Measurements from ENCODE around the gene DLL3.
"Not testable (repeated sequence)": the region's sequence is repeated elsewhere in the genome, so short reads cannot be mapped to it uniquely, and the experiment has no call there.

Gene DLL3

DNA sequence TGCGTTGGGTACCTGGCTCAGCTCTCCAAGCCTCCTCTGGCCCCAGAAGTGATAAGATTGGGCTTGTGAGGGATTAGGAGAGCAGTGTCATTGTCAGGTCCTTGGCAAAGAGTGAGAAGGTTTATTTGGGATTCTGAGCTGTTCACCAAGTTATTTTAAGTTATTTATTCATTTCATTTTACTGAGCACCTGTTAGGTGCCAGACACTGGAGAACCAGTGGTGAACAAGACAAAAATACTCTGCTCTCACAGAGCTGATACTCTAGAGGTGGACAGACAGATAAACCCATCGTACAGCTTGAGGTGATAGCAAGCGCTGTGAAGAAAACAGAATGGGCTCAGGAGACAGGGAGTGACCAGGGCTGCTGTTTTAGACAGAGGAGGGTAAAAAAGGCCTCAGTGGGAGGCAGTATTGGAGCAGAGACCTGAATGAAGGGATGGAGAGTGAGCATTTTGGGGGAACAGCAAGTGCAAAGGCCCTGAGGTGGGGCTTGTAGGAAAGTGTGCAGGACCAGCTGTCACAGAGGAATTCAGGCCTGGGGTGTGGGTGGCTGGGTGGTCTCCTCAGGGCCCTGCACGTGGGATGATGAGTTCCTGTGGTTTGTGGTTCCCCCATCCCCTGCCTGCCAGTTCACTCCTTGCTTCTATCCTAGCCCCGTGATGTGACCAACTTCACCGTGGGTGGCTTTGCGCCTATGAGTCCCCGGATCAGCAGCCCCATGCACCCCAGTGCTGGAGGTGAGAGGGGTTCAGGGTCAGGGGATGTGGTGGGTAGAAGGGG, 26.8 kb upstream of the DLL3 start:
- H3K9me3 ChIP-seq (ENCODE audit: control insufficient read depth, low read length) = no peaks in the 10 kb centered on the region
- WGBS, 2 experiments (ENCODE audit: insufficient coverage in 2 of 2) = 97 to 100% methylated on average over 2 to 6 of the region's 8 CpGs
- H3K4me3 ChIP-seq (ENCODE audit: extremely low read depth, insufficient read depth, low read length, poor library complexity, severe bottlenecking) = no peak overlapping the region
- H3K27ac ChIP-seq (ENCODE audit: low read depth, low read length, severe bottlenecking) = no peak overlapping the region
- peaks cover 94% of the 10 kb centered on the region for H3K36me3 ChIP-seq (ENCODE audit: control insufficient read depth, insufficient read depth, low read length)
- no peaks in the 10 kb centered on the region for H3K4me1 ChIP-seq (ENCODE audit: control insufficient read depth, insufficient read depth, low read length, poor library complexity, severe bottlenecking)

DNA sequence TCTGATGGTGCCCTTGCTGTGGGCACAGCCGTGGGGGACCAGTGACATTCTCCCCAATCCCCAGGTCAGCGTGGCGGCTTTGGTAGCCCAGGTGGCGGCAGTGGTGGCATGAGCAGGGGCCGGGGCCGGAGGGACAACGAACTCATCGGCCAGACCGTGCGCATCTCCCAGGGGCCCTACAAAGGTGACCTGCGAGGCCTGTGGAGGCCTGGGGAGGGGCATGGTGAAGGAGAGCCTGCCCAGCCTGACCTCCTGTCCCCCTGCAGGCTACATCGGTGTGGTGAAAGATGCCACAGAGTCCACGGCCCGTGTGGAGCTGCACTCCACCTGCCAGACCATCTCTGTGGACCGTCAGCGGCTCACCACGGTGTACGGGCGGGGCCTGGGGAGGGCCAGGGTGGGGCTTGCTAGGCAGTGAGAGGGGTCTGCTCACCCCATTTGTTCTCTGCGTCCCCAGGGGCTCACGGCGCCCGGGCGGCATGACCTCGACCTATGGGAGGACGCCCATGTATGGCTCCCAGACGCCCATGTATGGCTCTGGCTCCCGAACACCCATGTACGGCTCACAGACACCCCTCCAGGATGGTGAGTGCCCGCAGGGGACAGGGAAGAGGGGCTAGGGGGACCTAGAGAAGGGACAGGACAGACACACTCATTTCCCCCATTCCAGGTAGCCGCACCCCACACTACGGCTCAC, 25.9 kb upstream of the DLL3 start:
- 92 to 97% methylated on average over 22 to 29 of the region's 32 CpGs for WGBS, 2 experiments (ENCODE audit: insufficient coverage in 2 of 2)
- H3K27ac ChIP-seq (ENCODE audit: low read depth, low read length, severe bottlenecking) = no peak overlapping the region
- H3K36me3 ChIP-seq (ENCODE audit: control insufficient read depth, insufficient read depth, low read length) = peaks cover 88% of the 10 kb centered on the region
- no peaks in the 10 kb centered on the region for H3K9me3 ChIP-seq (ENCODE audit: control insufficient read depth, low read length)
- H3K4me3 ChIP-seq (ENCODE audit: extremely low read depth, insufficient read depth, low read length, poor library complexity, severe bottlenecking) = no peak overlapping the region
- H3K4me1 ChIP-seq (ENCODE audit: control insufficient read depth, insufficient read depth, low read length, poor library complexity, severe bottlenecking) = no peaks in the 10 kb centered on the region

DNA sequence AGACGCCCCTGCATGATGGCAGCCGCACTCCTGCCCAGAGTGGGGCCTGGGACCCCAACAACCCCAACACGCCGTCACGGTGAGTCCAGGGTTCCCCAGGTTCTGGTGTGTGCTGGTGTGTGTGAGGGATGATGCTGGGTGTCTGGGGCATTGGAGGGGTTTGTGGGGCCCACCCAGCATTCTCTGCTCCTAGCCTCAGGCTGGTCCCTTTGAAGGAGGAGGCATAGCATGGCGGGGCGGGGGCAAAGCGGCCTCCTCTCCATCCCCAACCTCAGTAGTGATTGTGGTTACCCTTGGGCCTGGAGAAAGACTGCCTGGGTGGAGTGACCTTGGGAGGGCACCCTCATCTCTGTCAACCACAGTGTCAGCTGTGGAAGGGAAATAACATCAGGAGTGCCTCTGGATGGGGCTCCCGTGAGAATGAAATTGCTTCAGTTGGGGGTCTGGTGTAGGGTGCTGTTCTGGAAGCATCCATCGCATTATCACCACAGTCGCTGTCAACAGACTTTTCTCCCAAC, 25.2 kb upstream of the DLL3 start:
- WGBS, 2 experiments (ENCODE audit: insufficient coverage in 2 of 2) = 90 to 100% methylated on average over 3 to 8 of the region's 11 CpGs
- Histone ChIP-seq H3K36me3 (ENCODE audit: control insufficient read depth, insufficient read depth, low read length) (peaks cover 81% of the 10 kb centered on the region), H3K4me3 (ENCODE audit: extremely low read depth, insufficient read depth, low read length, poor library complexity, severe bottlenecking) (no peak overlapping the region), H3K4me1 (ENCODE audit: control insufficient read depth, insufficient read depth, low read length, poor library complexity, severe bottlenecking) (no peaks in the 10 kb centered on the region), H3K27ac (ENCODE audit: low read depth, low read length, severe bottlenecking) (no peak overlapping the region), H3K9me3 (ENCODE audit: control insufficient read depth, low read length) (no peaks in the 10 kb centered on the region)

DNA sequence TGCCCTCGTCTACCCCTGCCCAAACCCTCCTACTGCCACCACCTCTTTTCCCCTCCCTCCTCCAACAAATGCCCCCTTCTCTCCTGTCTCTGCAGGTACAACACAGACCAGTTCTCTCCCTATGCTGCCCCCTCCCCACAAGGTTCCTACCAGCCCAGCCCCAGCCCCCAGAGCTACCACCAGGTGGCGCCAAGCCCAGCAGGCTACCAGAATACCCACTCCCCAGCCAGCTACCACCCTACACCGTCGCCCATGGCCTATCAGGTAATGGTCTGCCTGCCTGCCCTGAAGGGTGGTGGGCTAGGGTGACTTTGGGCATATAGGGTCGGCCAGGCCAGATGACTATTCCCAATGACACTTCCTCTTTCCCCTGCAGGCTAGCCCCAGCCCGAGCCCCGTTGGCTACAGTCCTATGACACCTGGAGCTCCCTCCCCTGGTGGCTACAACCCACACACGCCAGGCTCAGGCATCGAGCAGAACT, 24.6 kb upstream of the DLL3 start:
- Histone ChIP-seq H3K4me3 (ENCODE audit: extremely low read depth, insufficient read depth, low read length, poor library complexity, severe bottlenecking) (no peak overlapping the region), H3K9me3 (ENCODE audit: control insufficient read depth, low read length) (no peaks in the 10 kb centered on the region), H3K36me3 (ENCODE audit: control insufficient read depth, insufficient read depth, low read length) (peaks cover 75% of the 10 kb centered on the region), H3K4me1 (ENCODE audit: control insufficient read depth, insufficient read depth, low read length, poor library complexity, severe bottlenecking) (no peaks in the 10 kb centered on the region), H3K27ac (ENCODE audit: low read depth, low read length, severe bottlenecking) (no peak overlapping the region)
- 68 to 69% methylated on average over 7 to 9 of the region's 9 CpGs for WGBS, 2 experiments (ENCODE audit: insufficient coverage in 2 of 2)

DNA sequence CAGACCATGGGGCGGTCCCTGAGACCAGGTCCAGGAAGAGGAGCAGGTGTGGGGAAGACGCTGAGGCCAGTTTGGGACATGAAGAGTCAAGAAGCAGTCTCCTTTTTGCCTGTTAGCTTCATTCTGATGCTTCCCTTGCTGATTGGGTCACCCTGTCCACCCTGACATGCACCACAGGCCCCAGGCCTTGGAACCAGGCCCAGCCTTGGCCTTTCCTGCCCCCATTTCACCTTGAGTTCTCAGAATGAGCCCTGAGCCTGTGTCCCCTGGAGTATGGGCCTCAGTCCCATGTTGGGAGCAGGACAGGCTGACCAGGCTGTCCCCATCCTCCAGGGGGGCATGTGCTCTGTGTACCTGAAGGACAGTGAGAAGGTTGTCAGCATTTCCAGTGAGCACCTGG, 23.0 kb upstream of the DLL3 start:
- peaks cover 3% of the 10 kb centered on the region for H3K4me1 ChIP-seq (ENCODE audit: control insufficient read depth, insufficient read depth, low read length, poor library complexity, severe bottlenecking)
- WGBS, 2 experiments (ENCODE audit: insufficient coverage in 2 of 2) = 92 to 93% methylated on average over 2 of the region's 2 CpGs
- H3K4me3 ChIP-seq (ENCODE audit: extremely low read depth, insufficient read depth, low read length, poor library complexity, severe bottlenecking) = no peak overlapping the region
- peaks cover 59% of the 10 kb centered on the region for H3K36me3 ChIP-seq (ENCODE audit: control insufficient read depth, insufficient read depth, low read length)
- no peak overlapping the region for H3K27ac ChIP-seq (ENCODE audit: low read depth, low read length, severe bottlenecking)
- no peaks in the 10 kb centered on the region for H3K9me3 ChIP-seq (ENCODE audit: control insufficient read depth, low read length)

DNA sequence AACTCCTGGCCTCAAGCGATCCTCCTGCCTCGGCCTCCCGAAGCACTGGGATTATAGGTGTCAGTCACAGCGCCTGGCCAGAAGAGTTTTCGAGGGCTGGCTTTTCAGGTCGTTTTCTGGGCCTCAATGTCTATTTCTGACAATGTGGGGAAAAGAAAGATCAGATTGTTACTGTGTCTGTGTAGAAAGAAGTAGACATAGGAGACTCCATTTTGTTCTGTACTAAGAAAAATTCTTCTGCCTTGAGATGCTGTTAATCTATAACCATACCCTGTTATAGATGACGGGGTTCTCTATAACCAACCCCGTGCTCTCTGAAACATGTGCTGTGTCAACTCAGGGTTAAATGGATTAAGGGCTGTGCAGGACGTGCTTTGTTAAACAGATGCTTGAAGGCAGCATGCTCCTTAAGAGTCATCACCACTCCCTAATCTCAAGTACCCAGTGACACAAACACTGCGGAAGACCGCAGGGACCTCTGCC, 19.4 kb upstream of the DLL3 start:
- not testable (repeated sequence) for H3K4me1 ChIP-seq (ENCODE audit: control insufficient read depth, insufficient read depth, low read length, poor library complexity, severe bottlenecking); H3K4me3 ChIP-seq (ENCODE audit: extremely low read depth, insufficient read depth, low read length, poor library complexity, severe bottlenecking); H3K27ac ChIP-seq (ENCODE audit: low read depth, low read length, severe bottlenecking); H3K9me3 ChIP-seq (ENCODE audit: control insufficient read depth, low read length)
- peaks cover 47% of the 10 kb centered on the region for H3K36me3 ChIP-seq (ENCODE audit: control insufficient read depth, insufficient read depth, low read length)
- WGBS, 2 experiments (ENCODE audit: insufficient coverage in 2 of 2) = 93 to 98% methylated on average over 6 of the region's 11 CpGs

DNA sequence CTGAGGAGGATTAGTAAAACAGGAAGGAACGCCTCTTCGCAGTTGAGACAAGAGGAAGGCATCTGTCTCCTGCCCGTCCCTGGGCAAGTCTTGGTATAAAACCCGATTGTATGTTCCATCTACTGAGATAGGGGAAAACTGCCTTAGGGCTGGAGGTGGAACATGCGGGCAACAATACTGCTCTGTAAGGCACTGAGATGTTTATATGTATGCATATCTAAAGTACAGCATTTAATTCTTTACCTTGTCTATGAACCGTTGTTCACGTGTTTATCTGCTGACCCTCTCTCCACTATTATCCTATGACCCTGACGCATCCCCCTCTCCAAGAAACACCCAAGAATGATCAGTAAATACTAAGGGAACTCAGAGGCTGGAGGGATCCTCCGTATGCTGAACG, 18.8 kb upstream of the DLL3 start:
- WGBS, 2 experiments (ENCODE audit: insufficient coverage in 2 of 2) = 80 to 97% methylated on average over 4 to 6 of the region's 10 CpGs
- H3K9me3 ChIP-seq (ENCODE audit: control insufficient read depth, low read length) = no peaks in the 10 kb centered on the region
- peak overlapping the region; percentile 23 for H3K27ac ChIP-seq (ENCODE audit: low read depth, low read length, severe bottlenecking)

DNA sequence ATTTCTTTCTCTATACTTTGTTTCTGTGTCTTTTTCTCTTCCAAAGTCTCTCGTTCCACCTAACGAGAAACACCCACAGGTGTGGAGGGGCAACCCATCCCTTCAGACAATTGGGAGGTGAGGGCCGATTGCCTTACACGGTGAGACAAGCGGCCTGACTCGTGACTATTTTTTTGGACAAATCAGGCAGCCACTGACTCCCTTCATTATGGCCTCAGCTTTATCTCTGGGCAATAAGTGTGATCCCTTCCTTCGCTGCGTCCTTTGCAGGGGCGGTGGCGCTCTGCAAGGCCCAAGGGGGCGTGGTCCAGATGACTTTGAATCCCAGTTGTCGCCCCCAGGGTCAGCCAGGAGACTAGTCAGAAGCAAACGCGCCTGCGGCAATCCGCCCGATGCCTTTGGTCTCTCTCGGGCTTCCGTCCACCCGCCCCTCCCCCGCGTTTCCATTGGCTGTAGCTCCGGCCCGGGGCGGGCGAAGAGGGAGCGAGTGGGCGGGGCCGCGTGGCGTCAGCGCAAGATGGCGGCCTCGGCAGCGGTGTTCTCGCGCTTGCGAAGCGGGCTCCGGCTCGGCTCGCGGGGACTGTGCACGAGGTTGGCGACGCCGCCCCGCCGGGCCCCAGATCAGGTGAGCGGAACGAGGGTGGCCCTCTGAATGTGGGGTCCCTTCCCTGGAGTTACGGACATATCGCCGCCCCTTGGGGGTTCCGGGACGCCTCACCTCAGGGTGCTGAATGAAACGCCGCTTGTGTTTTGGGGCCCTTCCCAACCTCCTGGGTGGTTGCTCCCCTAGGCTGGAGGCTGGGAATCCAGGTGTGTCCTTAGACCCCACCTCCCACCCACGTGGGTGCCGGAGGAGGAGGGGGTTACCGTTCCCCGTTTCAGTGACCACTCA, 18.2 kb upstream of the DLL3 start, which contains the start of gene TIMM50:
Gene TIMM50, plus strand, starts transcription at position 502 of the 892 bp plus-strand sequence. Its CDS starts 16 bp downstream, at position 518.
- Histone ChIP-seq H3K4me3 (ENCODE audit: extremely low read depth, insufficient read depth, low read length, poor library complexity, severe bottlenecking) (peak within 1 kb of the TSS; percentile 74), H3K4me1 (ENCODE audit: control insufficient read depth, insufficient read depth, low read length, poor library complexity, severe bottlenecking) (peaks cover 8% of the 10 kb centered on the region), H3K9me3 (ENCODE audit: control insufficient read depth, low read length) (no peaks in the 10 kb centered on the region), H3K36me3 (ENCODE audit: control insufficient read depth, insufficient read depth, low read length) (peaks cover 45% of the 10 kb centered on the region), H3K27ac (ENCODE audit: low read depth, low read length, severe bottlenecking) (peak within 1 kb of the TSS; percentile 51)
- WGBS, 2 experiments (ENCODE audit: insufficient coverage in 2 of 2) = 5 to 6% methylated on average over 54 to 58 of the region's 62 CpGs

More for the DNA sequence above, 18.8 kb upstream of the DLL3 start:
- Histone ChIP-seq H3K36me3 (ENCODE audit: control insufficient read depth, insufficient read depth, low read length) (peaks cover 47% of the 10 kb centered on the region), H3K4me3 (ENCODE audit: extremely low read depth, insufficient read depth, low read length, poor library complexity, severe bottlenecking) (no peak overlapping the region), H3K4me1 (ENCODE audit: control insufficient read depth, insufficient read depth, low read length, poor library complexity, severe bottlenecking) (peaks cover 8% of the 10 kb centered on the region)

DNA sequence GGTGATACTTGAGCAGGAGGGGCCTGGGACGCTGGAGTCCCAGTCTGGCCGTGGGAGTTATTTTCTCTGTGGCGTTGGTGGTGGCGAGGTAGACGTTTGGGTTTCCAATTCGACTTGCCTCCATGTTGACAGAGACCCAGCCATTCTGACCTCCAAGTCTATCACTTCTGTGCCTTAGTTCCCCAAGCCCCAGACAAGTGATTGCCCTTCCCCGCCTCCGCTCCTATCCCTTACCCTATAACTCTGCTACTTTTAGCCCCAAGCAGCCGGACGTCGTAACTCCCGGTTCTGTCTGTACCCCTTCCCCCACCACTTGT, 17.6 kb upstream of the DLL3 start:
- Histone ChIP-seq H3K9me3 (ENCODE audit: control insufficient read depth, low read length) (no peaks in the 10 kb centered on the region), H3K4me1 (ENCODE audit: control insufficient read depth, insufficient read depth, low read length, poor library complexity, severe bottlenecking) (peaks cover 8% of the 10 kb centered on the region), H3K27ac (ENCODE audit: low read depth, low read length, severe bottlenecking) (peak overlapping the region; percentile 51), H3K4me3 (ENCODE audit: extremely low read depth, insufficient read depth, low read length, poor library complexity, severe bottlenecking) (peak overlapping the region; percentile 74), H3K36me3 (ENCODE audit: control insufficient read depth, insufficient read depth, low read length) (peaks cover 45% of the 10 kb centered on the region)
- 1 to 2% methylated on average over 10 of the region's 12 CpGs for WGBS, 2 experiments (ENCODE audit: insufficient coverage in 2 of 2)

DNA sequence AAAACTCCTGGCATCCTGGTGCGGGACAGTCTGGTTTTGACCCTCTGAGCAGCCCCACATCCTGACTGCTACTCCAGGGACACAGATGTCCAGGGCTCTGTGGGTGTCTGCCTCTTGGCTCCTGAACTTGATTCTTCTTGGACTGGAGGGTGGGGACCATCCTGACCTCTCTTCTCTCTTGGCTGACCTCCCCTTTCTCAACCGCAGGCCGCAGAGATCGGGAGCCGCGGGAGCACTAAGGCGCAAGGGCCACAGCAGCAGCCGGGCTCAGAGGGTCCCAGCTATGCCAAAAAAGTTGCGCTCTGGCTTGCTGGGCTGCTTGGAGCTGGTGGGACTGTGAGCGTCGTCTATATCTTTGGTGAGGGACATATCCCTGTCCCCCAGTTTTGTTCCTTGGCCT, 17.1 kb upstream of the DLL3 start:
- H3K27ac ChIP-seq (ENCODE audit: low read depth, low read length, severe bottlenecking) = no peak overlapping the region
- H3K4me1 ChIP-seq (ENCODE audit: control insufficient read depth, insufficient read depth, low read length, poor library complexity, severe bottlenecking) = peaks cover 8% of the 10 kb centered on the region
- H3K4me3 ChIP-seq (ENCODE audit: extremely low read depth, insufficient read depth, low read length, poor library complexity, severe bottlenecking) = peak overlapping the region; percentile 74
- no peaks in the 10 kb centered on the region for H3K9me3 ChIP-seq (ENCODE audit: control insufficient read depth, low read length)
- WGBS, 2 experiments (ENCODE audit: insufficient coverage in 2 of 2) = 85 to 89% methylated on average over 9 to 11 of the region's 11 CpGs
- H3K36me3 ChIP-seq (ENCODE audit: control insufficient read depth, insufficient read depth, low read length) = peaks cover 45% of the 10 kb centered on the region

All from mesodermal cell (in vitro differentiated cells).